ENCODE data around the gene SRCAP.

GRCh38 chr16:30659507-30660423, 39.2 kb upstream of the SRCAP start:
- TF ChIP-seq RAD21 (IDR thresholded peaks at IDR 0.05; ENCODE audit: low read depth) = no peak
- no peak for TF ChIP-seq YY1 (IDR thresholded peaks at IDR 0.05; ENCODE audit: low read depth)
- TF ChIP-seq CREB1 (IDR thresholded peaks at IDR 0.05; ENCODE audit: low read depth) = no peak
- no peak for TF ChIP-seq EGR1 (IDR thresholded peaks at IDR 0.05)
- peak; percentile 43 for TF ChIP-seq TAF1 (IDR thresholded peaks at IDR 0.05; ENCODE audit: low read depth)
- no peak for TF ChIP-seq EP300 (IDR thresholded peaks at IDR 0.05; ENCODE audit: borderline replicate concordance)
- no peak for TF ChIP-seq ZBTB7A (IDR thresholded peaks at IDR 0.05; ENCODE audit: low read depth)
- TF ChIP-seq CEBPB (IDR thresholded peaks at IDR 0.05) = no peak

Measured in Ishikawa (cell line).